Ammon's horn (tissue), 1 donor: ENCODE measurements around the gene NDUFA11.

Source experiments
- DNase-seq: peaks from one replicate; pipeline ENCODE4 v3.0.0-alpha.2; 2016; ENCODE audit warnings: low spot score

The NDUFA11 gene

GRCh38 chr19:5932609-5933262 is 29.1 kb upstream of the NDUFA11 start:
- DNase-seq: no peak

- DNase-seq: peak; percentile 56
These were observed 28.6 kb upstream of the NDUFA11 start for GRCh38 chr19:5932146-5932545.

GRCh38 chr19:5931251-5931650 is 27.7 kb upstream of the NDUFA11 start:
- DNase-seq: no peak

GRCh38 chr19:5929625-5930024 is 26.0 kb upstream of the NDUFA11 start:
- DNase-seq: no peak

GRCh38 chr19:5929179-5929578 is 25.6 kb upstream of the NDUFA11 start:
- no peak for DNase-seq

- DNase-seq: no peak
These were observed 23.8 kb upstream of the NDUFA11 start for GRCh38 chr19:5927441-5927821.

GRCh38 chr19:5926641-5927440 is 23.3 kb upstream of the NDUFA11 start:
- no peak for DNase-seq

- no peak for DNase-seq
These were observed 22.3 kb upstream of the NDUFA11 start for GRCh38 chr19:5925830-5926427.

GRCh38 chr19:5923356-5923755 is 19.8 kb upstream of the NDUFA11 start:
- DNase-seq: no peak

- no peak for DNase-seq
These were observed 18.6 kb upstream of the NDUFA11 start for GRCh38 chr19:5922161-5922545.

GRCh38 chr19:5921516-5922160 is 18.0 kb upstream of the NDUFA11 start:
- no peak for DNase-seq

GRCh38 chr19:5918463-5919079 is 15.0 kb upstream of the NDUFA11 start:
- no peak for DNase-seq

GRCh38 chr19:5917431-5918107 is 14.0 kb upstream of the NDUFA11 start:
- no peak for DNase-seq

GRCh38 chr19:5916181-5916708 is 12.7 kb upstream of the NDUFA11 start:
- no peak for DNase-seq

GRCh38 chr19:5915782-5916165 is 12.2 kb upstream of the NDUFA11 start:
- DNase-seq: no peak

- DNase-seq: no peak
These were observed 11.6 kb upstream of the NDUFA11 start for GRCh38 chr19:5914946-5915781.

- no peak for DNase-seq
These were observed 10.8 kb upstream of the NDUFA11 start for GRCh38 chr19:5914358-5914774.

- peak; percentile 65 for DNase-seq
These were observed 10.3 kb upstream of the NDUFA11 start, which contains the start of gene CAPS for GRCh38 chr19:5913739-5914357. Gene CAPS, plus strand, starts transcription at chr19:5914254. Its CDS starts 153 bp downstream, at chr19:5914407.

GRCh38 chr19:5911366-5911765 is 7.8 kb upstream of the NDUFA11 start:
- no peak for DNase-seq

- DNase-seq: no peak
These were observed 7.0 kb upstream of the NDUFA11 start for GRCh38 chr19:5910638-5910907.
